Karpas-422 (cell line): Measurements from ENCODE around the gene NPPC. TPM values are rescaled to one million over a fixed set of nuclear protein-coding genes. Genes with fewer than 3 reads are reported as not detected.
A peak's percentile ranks its signal among the peaks of the same experiment; 100 is the strongest.

Source experiments
- DNase-seq: peaks from one replicate; pipeline ENCODE4 v3.0.0-alpha.2; 2015
- H2AFZ ChIP-seq: fragments of 200-600 bp; sonication (generic); 2 replicates; pipeline ENCODE4 v1.6.1; 2014; ENCODE audit warnings: antibody characterized with exemption, low read length, mixed read lengths
- H3K27ac ChIP-seq: fragments of 200-600 bp; sonication (generic); 2 replicates; pipeline ENCODE4 v1.5.1; 2014; ENCODE audit warnings: mild to moderate bottlenecking, low read length, moderate library complexity
- H3K27me3 ChIP-seq: fragments of 200-600 bp; sonication (generic); 2 replicates; pipeline ENCODE4 v1.6.1; 2014; ENCODE audit warnings: low read length, mixed read lengths
- H3K36me3 ChIP-seq: fragments of 200-600 bp; sonication (generic); 2 replicates; pipeline ENCODE4 v1.6.1; 2014; ENCODE audit warnings: low read length, mixed read lengths; ENCODE audit not compliant: insufficient read depth
- H3K4me1 ChIP-seq: fragments of 200-600 bp; sonication (generic); 2 replicates; pipeline ENCODE4 v1.6.1; 2014; ENCODE audit warnings: mild to moderate bottlenecking, low read length, mixed read lengths
- H3K4me2 ChIP-seq: fragments of 200-600 bp; sonication (generic); 2 replicates; pipeline ENCODE4 v1.6.1; 2014; ENCODE audit warnings: low read length, low read depth, mild to moderate bottlenecking; ENCODE audit not compliant: poor library complexity, severe bottlenecking
- H3K4me3 ChIP-seq: fragments of 200-600 bp; sonication (generic); 2 replicates; pipeline ENCODE4 v1.5.1; 2014; ENCODE audit warnings: mild to moderate bottlenecking, antibody characterized with exemption, low read length, mixed read lengths
- H3K79me2 ChIP-seq: fragments of 200-600 bp; sonication (generic); 2 replicates; pipeline ENCODE4 v1.6.1; 2014; ENCODE audit warnings: mild to moderate bottlenecking, low read length, mixed read lengths
- H3K9ac ChIP-seq: fragments of 200-600 bp; sonication (generic); 2 replicates; pipeline ENCODE4 v1.6.0; 2014; ENCODE audit warnings: low read length
- H3K9me2 ChIP-seq: fragments of 200-600 bp; sonication (generic), shearing (Covaris generic); replicated peaks from 2 replicates; pipeline ENCODE4 v1.6.0; 2014; ENCODE audit warnings: mild to moderate bottlenecking, low read length, moderate library complexity; ENCODE audit not compliant: insufficient read depth
- H3K9me3 ChIP-seq: fragments of 300-700, 200-600 bp; sonication (generic); 2 replicates; pipeline ENCODE4 v1.6.1; 2014; ENCODE audit warnings: low read length, mixed read lengths
- H4K20me1 ChIP-seq: fragments of 200-600 bp; sonication (generic); 2 replicates; pipeline ENCODE4 v1.6.1; 2014; ENCODE audit warnings: mild to moderate bottlenecking, antibody characterized with exemption, low read length, low read depth; ENCODE audit not compliant: insufficient read depth
- total RNA-seq: library from RNA; depleted of rRNA; stranded (reverse); fragments of >200 nt; shearing (Covaris generic); gene quantifications from 2 replicates; pipeline ENCODE4 v1.2.3, GENCODE V29; 2014; ENCODE audit warnings: low replicate concordance

The NPPC gene
- total RNA-seq, 1 experiment from 2014 or later, result not detected

DNA sequence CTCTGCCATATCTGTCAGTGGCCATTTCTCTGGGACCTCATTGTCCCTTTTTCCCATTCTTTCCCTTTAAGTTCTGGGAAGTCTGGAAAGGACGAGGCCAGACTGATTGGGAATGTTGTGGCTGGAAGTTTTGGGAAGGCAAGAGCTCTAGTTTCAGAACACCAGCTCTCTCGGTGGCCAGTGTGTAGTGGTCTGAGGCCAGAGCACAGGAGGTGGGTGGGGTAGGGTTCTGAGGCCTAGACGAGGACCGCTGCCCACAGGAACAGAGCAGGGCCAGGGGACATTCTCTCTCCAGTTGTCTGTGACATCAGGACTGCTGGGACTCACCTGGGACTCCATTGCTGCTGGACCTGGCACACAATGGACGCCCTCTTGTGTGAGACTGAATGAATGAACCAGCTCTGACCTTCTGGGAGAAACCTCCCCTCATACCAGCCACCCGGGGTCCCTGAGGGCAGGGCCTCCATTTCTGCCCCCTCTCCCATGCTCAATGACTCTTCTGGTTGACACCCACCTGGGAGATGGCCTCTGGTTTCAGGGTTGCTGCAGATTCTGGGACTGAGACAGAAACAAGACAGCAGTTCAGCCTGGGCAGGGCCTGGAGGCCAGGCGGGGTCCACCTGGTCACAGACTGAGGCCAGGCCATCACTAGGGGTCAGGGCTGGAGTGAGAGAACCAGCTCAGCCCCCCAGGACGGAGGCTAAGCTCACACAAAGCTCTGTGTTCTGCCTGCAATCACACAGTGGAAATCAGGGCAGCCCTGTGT lies 8.4 kb upstream of the NPPC start:
- Histone ChIP-seq H3K4me3 (peak overlapping the region; percentile 57; the same call in 1 of the 2 replicates), H3K36me3 (no peaks in the 10 kb centered on the region), H3K27me3 (no peaks in the 10 kb centered on the region), H2AFZ (no peak overlapping the region; the same call in 1 of the 2 replicates), H3K9me2 (no peaks in the 10 kb centered on the region), H3K9ac (peak overlapping the region; percentile 57; the same call in 1 of the 2 replicates), H3K27ac (no peak overlapping the region), H3K9me3 (no peaks in the 10 kb centered on the region), H3K79me2 (no peaks in the 10 kb centered on the region), H3K4me1 (peaks cover 59% of the 10 kb centered on the region), H4K20me1 (no peaks in the 10 kb centered on the region), H3K4me2 (peak overlapping the region; percentile 74)
- DNase-seq, result no peak

DNA sequence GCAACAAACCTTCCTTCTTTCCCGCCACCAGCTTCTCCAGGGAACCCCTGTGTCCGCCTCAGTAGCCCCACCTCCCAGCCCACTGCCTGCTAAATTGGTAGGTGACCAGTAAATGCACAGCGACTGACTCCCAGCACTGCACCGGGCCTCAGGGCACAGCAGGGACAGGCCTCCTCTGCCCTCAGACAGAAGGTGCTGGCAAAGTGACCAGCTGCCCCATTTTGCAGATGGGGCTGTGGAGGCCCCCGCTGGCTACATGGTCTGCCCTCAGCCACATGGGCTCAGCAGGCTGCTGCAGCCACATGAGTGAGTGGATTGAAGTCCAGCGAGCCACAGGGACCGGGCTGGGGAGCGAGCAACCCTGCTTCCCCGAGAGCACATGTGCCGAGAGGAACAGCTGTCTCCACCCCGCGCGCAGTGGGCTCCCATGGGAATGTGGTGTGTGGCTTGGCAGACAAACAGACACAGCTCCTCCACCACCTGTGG lies 7.8 kb upstream of the NPPC start:
- Histone ChIP-seq H3K79me2 (no peaks in the 10 kb centered on the region), H3K36me3 (no peaks in the 10 kb centered on the region), H3K27ac (peak overlapping the region; percentile 79; the same call in 1 of the 2 replicates), H3K9me3 (no peaks in the 10 kb centered on the region), H4K20me1 (no peaks in the 10 kb centered on the region), H3K4me2 (peak overlapping the region; percentile 74), H2AFZ (no peak overlapping the region; the same call in 1 of the 2 replicates), H3K4me3 (peak overlapping the region; percentile 57), H3K4me1 (peaks cover 63% of the 10 kb centered on the region), H3K27me3 (no peaks in the 10 kb centered on the region), H3K9me2 (no peaks in the 10 kb centered on the region), H3K9ac (peak overlapping the region; percentile 57)
- peak; percentile 92 for DNase-seq

DNA sequence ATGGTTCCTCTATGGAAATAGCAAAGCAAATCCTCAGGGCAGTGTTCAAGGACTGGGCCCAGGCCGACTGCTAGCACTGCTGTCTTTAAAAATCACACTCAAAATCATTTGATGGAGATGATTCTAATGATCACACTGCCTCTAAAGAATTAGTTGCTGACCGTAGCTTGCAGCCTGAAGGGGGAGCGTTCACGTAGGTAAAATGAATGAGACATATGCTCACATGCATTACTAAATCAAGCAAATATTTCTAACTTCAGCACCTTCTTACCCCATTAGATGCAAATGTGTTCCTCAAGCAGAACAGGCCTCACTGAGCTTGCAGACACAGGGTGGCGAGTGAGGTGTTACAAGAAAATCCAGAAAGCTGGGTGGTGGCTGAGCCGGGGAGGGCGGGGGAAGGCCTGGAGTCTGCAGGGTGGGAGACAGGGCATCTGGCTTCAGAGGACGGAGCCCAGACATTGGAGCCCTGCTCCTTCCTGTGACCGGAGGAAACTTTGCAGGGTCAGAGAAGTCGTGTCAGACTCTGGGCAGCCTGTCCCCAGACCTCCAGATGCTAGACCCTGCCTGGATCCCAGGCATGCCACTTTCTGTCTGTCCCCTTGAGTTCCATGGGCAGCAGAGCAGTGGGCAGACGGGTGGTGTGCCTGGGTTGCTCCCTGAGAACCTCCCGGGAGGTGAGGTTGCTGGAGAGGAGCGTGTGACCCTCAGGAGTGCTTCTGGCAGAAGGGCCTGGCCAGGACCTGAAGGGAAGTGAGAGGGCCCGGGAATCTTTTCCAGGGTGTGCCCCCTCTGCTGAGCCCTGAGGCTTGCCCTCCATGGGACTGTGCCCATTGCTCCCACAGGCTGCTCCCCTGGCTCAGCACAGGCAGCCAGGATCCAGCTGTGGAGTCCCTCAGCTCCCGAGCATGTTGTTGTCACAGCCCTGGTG lies 7.1 kb upstream of the NPPC start:
- H3K4me1 ChIP-seq, result peaks cover 63% of the 10 kb centered on the region
- no peak overlapping the region; the same call in 1 of the 2 replicates for H2AFZ ChIP-seq
- H3K36me3 ChIP-seq, result no peaks in the 10 kb centered on the region
- no peaks in the 10 kb centered on the region for H3K27me3 ChIP-seq
- peak overlapping the region; percentile 80 for H3K27ac ChIP-seq
- H3K9me2 ChIP-seq, result no peaks in the 10 kb centered on the region
- peak; percentile 94 for DNase-seq
- H3K9me3 ChIP-seq, result no peaks in the 10 kb centered on the region
- no peaks in the 10 kb centered on the region for H3K79me2 ChIP-seq
- H4K20me1 ChIP-seq, result no peaks in the 10 kb centered on the region
- peak overlapping the region; percentile 74 for H3K4me2 ChIP-seq
- peak overlapping the region; percentile 58 for H3K4me3 ChIP-seq
- peak overlapping the region; percentile 57 for H3K9ac ChIP-seq

DNA sequence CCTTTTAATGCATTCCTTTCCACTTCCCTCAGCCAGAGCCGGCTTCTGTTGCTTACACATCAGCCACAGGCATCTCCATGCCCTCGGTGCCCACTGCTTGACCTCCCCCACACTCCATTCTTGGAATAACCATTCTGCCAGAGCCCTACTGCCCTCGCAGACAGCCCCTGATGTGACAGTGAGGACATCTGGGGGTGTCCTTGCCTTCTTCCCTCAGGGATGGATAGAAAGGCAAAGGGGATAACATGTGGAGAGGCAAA lies 6.4 kb upstream of the NPPC start:
- no peak for DNase-seq
- Histone ChIP-seq H3K9me2 (no peaks in the 10 kb centered on the region), H3K4me3 (peak overlapping the region; percentile 58), H3K79me2 (no peaks in the 10 kb centered on the region), H3K4me1 (peaks cover 63% of the 10 kb centered on the region), H2AFZ (no peak overlapping the region; the same call in 1 of the 2 replicates), H3K4me2 (peak overlapping the region; percentile 74), H3K9ac (peak overlapping the region; percentile 57), H3K36me3 (no peaks in the 10 kb centered on the region), H3K27ac (peak overlapping the region; percentile 80), H3K27me3 (no peaks in the 10 kb centered on the region), H3K9me3 (no peaks in the 10 kb centered on the region), H4K20me1 (no peaks in the 10 kb centered on the region)

DNA sequence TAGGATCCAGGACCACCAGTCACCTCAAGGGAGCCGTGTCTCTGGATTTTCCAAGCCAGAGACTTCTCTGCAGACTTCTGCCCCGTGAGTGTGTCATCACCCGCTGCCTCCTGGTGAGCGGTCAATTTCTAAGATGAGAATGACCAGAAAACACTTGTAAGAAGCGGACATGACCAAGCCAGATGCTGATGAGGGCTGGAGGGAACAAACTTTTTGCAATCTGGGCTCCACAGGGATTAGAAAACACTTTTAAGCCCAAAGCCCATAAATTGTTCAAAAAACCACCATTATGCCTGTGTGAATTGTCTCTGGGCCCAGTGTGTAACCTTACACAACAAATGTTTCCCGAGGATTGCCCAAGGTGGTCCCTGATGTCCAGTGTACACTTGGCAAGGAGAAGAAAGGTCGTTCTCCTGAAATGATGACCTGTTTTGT lies 5.3 kb upstream of the NPPC start:
- Histone ChIP-seq H3K9me3 (no peaks in the 10 kb centered on the region), H3K27me3 (no peaks in the 10 kb centered on the region), H3K27ac (no peak overlapping the region), H4K20me1 (no peaks in the 10 kb centered on the region), H3K4me2 (peak overlapping the region; percentile 40), H2AFZ (no peak overlapping the region), H3K4me1 (peaks cover 66% of the 10 kb centered on the region), H3K36me3 (no peaks in the 10 kb centered on the region), H3K79me2 (no peaks in the 10 kb centered on the region), H3K9me2 (no peaks in the 10 kb centered on the region), H3K9ac (no peak overlapping the region), H3K4me3 (no peak overlapping the region)
- no peak for DNase-seq

DNA sequence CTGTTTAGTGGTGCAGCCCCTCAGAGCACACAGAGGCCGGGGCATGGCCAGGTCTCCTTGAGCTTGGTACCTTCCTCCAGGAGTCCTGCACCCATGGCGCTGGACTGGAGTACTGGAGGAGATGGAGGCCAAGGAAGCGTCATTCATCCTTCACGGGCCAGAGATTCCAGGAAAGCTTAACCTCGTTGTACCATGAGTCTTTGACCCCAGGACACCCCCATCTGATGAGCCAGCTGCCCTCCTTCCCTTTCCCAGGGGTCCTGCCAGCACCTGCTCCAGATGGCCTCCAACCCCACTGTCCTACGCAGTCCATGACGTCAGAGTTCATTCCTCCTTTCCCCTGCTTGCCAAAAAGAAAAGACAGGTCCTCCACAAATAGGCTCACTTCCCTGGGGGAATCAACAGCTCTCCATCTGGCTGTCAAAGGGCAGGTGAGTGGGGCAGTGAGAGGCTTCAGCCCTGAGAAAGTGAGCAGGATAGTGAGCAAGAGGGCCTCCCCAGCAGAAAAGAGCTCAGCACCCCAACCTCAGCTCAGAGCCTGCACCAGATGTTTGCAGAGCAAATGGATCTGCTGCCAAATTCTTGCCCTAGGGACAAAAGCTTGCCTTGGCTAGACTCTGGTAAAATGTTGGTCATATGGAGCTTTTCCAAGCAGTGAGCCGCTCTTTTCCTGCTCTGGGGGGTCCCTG lies 4.5 kb upstream of the NPPC start:
- H3K79me2 ChIP-seq, result no peaks in the 10 kb centered on the region
- no peaks in the 10 kb centered on the region for H3K27me3 ChIP-seq
- no peaks in the 10 kb centered on the region for H3K9me3 ChIP-seq
- no peak overlapping the region for H3K27ac ChIP-seq
- H3K4me1 ChIP-seq, result peaks cover 73% of the 10 kb centered on the region
- H3K36me3 ChIP-seq, result no peaks in the 10 kb centered on the region
- H4K20me1 ChIP-seq, result no peaks in the 10 kb centered on the region
- H2AFZ ChIP-seq, result no peak overlapping the region
- DNase-seq, result no peak
- H3K9me2 ChIP-seq, result no peaks in the 10 kb centered on the region
- no peak overlapping the region for H3K4me3 ChIP-seq
- H3K4me2 ChIP-seq, result peak overlapping the region; percentile 40
- H3K9ac ChIP-seq, result no peak overlapping the region

DNA sequence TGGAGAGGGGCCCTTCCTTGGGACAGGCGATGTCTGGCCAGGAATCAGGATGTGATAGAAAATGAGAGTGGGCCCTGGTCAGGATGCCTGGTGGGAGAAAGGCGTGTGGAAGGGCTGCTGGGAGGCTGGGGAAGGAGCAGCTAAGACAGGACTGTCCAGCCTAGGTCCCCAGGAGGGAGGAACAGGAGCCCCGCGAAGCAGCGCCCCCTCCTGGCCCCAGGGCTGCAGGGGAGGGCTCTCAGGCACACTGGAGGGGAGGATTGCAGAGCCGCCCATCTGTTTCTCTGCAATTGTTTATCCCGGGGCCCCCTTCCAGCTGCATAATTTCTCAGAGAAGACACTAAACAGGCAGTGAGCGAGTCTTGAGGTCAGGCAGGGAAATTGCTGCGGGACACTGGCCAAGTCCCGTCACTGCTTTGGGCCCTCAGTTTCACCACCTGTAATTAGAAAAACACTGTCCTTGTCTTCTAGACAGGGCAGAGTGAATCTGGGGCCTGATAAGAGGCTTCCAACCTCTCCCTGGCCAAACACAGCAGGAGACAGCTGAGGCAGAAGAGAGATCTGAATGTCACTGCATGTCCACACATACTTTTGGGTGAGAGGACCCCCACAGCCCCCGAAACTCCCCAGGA lies 3.9 kb upstream of the NPPC start:
- Histone ChIP-seq H3K9ac (no peak overlapping the region), H4K20me1 (no peaks in the 10 kb centered on the region), H3K36me3 (no peaks in the 10 kb centered on the region), H3K9me2 (no peaks in the 10 kb centered on the region), H3K4me1 (peaks cover 74% of the 10 kb centered on the region), H3K27ac (no peak overlapping the region), H3K79me2 (no peaks in the 10 kb centered on the region), H3K9me3 (no peaks in the 10 kb centered on the region), H3K4me3 (no peak overlapping the region), H3K27me3 (no peaks in the 10 kb centered on the region), H3K4me2 (peak overlapping the region; percentile 7), H2AFZ (no peak overlapping the region)
- peak; percentile 86 for DNase-seq
